HFF-Myc (cell line): ENCODE measurements around the gene NANOS3.

Experiments used
- DNase-seq: peaks from one replicate; pipeline ENCODE4 v3.0.0-alpha.2; 2011; ENCODE audit warnings: low read depth; ENCODE audit errors: extremely low read depth
- H3K4me3 ChIP-seq: replicated peaks from 2 replicates; pipeline ENCODE4 v1.5.1; 2011; ENCODE audit warnings: low read depth, mild to moderate bottlenecking, control low read depth, low read length
- TF ChIP-seq, protein P1 (sequence below): IDR thresholded peaks from 2 replicates; pipeline ENCODE4 v1.5.1; 2012; ENCODE audit warnings: mild to moderate bottlenecking, low read depth, low read length, control low read depth; ENCODE audit errors: missing control alignments

NANOS3 gene

DNA sequence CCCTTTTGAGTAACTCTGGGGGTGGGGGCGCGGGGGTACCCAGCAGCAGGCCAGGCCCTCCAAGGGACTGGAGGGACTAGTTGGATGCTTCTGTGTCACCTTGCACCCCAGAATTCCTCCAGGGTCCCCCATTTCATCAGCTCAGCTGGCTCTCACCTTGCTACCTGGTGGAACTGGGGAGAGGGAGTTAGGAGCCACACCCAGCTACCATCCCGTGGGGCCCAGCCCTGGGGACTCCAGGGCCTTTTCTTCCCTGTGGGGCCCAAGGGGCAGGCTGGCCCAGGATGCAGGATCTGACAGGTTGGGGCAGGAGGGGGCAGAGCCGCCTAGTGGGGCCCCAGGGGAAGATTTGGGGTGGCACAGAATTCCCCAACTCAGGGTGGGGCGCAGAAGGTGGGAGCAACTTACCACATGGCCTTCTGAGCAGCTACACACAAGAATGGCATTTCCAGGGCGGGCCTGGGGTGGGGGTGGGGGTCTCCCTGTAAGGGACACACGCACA lies 32.8 kb upstream of the NANOS3 start:
- H3K4me3 ChIP-seq = no peak overlapping the region
- no peak for DNase-seq
- TF ChIP-seq, protein P1, sequence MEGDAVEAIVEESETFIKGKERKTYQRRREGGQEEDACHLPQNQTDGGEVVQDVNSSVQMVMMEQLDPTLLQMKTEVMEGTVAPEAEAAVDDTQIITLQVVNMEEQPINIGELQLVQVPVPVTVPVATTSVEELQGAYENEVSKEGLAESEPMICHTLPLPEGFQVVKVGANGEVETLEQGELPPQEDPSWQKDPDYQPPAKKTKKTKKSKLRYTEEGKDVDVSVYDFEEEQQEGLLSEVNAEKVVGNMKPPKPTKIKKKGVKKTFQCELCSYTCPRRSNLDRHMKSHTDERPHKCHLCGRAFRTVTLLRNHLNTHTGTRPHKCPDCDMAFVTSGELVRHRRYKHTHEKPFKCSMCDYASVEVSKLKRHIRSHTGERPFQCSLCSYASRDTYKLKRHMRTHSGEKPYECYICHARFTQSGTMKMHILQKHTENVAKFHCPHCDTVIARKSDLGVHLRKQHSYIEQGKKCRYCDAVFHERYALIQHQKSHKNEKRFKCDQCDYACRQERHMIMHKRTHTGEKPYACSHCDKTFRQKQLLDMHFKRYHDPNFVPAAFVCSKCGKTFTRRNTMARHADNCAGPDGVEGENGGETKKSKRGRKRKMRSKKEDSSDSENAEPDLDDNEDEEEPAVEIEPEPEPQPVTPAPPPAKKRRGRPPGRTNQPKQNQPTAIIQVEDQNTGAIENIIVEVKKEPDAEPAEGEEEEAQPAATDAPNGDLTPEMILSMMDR = no peak

DNA sequence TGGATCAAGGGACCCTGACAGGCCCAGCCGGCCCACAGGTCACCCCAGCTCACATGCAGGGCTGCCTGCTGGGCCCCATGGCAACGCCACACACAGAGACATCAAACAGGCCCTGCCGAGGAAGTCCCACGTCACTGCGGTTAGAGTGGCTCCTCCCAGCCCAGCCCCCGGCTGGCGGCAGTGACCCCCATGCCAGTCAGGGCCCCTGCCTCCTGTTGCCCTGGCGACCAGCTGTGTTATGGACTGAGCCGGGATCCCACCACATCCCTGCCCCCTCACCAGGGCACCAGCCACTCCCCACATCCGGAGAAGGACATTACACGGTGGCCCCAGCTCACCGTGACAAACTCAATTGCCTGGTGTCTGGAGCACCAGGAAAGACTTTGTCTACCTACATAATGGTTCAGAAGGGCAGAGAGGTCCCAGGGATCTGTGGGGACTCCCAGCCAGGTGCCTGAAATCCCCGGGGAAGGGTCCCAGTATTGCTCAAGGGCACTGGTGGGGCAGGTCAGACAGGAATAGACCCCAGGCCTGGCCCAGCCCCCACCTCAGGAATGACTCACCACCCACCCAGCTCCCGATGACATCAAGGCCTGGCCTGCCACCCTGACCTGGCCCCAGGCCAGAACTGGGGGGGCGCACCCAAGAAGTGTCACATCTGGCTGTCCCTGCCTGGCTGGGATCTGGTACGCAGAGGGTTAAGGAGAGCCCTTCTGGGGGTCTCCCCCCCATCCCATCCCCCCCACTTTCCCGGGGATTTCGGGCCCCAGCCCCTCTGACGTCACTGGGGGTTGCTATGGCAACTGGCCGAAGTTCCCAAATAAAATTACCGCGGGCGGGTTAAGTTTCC lies 30.2 kb upstream of the NANOS3 start:
- peak overlapping the region; percentile 38 for H3K4me3 ChIP-seq
- TF ChIP-seq, protein P1 = no peak
- no peak for DNase-seq

DNA sequence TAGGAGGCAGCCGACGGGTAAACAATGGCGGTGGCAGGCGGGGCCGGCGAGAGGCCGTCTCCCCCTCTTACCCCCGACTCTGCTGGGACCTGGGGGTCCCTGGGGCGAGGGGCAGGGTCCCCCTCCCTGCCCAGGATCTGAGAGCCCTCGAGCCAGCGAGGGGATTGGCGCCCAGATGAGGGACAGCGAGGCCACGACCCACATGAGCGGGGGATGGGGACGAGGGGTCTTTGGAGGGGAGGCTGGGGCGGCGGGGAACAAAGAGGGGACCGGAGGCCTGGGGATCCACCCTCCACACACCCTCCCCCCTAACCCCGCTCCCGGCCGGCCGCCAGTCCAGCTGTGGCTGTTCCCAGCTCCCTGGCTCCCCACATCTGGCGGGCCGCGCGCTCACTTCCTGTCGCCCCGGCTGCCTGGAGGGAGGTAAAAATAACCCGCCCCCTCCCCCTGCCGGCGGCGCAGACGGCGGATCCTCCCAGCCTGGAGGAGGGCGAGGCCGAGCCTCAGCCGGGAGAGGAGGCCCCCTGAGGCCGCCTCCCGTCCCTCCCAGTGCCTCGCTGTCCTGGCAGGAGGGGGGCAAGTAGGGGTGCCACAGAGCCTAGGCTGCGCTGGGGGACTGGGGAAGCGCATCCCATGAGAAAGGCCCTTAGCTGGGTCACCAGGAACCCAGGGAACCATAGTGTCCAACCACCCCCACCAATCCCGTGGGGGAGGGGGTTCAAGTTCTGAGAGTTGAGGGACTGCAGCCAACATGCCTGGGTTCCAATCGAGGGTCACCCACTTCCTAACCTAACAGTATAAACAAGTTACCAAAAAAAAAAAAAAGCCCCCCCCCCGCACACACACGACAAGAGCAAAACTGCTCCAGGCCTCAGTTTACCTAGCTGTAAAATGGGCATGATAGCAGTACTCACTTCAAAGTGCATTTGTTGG lies 29.3 kb upstream of the NANOS3 start:
- no peak for DNase-seq
- TF ChIP-seq, protein P1 = peak; percentile 7
- H3K4me3 ChIP-seq = peak overlapping the region; percentile 38

DNA sequence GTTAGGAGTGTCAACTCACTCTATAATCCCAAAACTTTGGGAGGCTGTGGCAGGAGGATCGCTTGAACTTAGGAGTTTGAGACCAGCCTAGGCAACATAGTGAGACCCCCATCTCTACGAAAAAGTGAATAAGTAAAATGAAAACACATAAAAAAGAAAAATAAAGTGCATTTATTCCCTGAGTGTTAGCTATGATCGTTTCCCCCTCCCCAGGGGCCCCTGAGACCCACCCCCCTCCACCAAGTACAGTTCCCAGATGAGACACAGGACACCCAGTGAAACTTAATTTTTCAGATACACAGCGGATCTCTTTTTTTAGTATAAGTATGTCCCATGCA lies 28.6 kb upstream of the NANOS3 start:
- no peak overlapping the region for H3K4me3 ChIP-seq
- TF ChIP-seq, protein P1 = no peak
- no peak for DNase-seq

DNA sequence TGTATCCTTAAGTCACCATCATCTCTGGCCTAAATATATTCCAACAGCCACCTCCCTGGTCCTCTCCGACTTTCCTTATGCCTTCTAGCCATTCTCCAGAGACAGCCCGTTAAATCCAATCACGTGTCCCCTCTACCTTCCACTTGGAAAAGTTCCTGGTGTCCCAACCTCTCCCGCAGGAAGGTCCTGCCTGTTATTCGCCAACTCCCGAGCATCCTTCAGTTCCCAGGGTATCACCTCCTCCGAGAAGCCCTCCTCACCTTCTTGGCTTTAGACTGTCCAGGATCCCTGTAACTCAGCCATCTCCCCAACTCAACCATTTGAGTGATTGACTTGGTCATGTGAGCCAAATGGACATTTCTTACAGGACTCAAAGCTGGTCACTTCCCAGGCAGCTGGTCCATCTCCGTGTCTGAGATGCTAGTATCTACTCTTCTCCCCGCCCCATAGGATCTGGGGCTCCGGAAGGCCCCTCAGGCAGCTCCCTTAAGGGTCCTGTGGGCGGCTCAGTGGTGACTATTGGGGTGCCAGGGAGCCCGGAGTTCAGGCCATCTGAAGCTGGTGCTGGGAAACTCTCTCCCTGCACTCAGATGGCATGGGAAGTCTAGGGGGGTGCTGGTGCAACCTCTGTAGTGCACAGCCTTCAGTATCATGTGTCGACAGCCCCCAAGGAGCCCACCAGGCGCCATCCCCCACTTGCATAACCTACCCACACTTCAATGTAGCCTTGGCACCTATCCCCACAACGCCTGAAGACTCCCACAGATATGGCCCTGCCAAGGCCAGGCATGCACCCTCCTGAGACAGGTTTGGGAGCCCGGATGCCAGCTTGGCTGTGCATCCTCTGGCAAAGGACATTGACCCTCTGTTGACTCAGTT lies 27.9 kb upstream of the NANOS3 start:
- no peak overlapping the region for H3K4me3 ChIP-seq
- no peak for DNase-seq
- TF ChIP-seq, protein P1 = no peak
